GM10847 (cell line): ENCODE results near the gene RALGAPA1.

Source experiments
- POLR2A ChIP-seq: IDR thresholded peaks from 2 replicates; pipeline ENCODE4 v1.6.1; 2011; ENCODE audit not compliant: insufficient read length; ENCODE audit errors: extremely low read depth

RALGAPA1 gene

DNA sequence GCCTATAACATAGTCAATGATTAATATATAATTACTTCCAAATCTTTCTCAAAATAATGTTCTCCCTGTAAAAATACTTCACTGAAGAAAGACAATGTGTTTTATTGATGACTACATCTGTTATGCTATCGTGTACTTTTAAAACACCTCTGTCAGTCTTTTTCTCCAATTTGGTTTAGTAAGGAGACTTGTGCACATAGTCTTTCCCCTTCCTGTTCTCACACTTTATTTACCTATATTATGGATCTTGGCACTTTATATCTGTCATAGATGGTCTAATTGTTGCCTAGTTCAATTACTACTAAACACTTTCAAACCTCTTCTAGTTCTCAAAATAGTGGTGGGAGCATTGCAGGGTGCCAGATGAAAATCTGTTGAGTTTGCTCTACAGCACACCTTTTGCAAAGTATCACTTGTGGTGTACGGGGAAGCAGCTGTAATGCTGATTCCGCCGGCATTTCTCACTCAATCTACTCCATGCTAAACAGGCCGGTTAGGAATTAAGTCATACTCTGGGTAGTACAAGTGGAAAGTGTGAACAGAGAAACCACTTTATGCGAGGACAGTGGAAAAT, 276.2 kb downstream of the RALGAPA1 start:
- TF ChIP-seq POLR2A, result no peak

- no peak for TF ChIP-seq POLR2A
Observed at GRCh38 chr14:35531960-35532747, 276.9 kb downstream of the RALGAPA1 start.

- no peak for TF ChIP-seq POLR2A
Observed at GRCh38 chr14:35526962-35527361, 282.1 kb downstream of the RALGAPA1 start.

DNA sequence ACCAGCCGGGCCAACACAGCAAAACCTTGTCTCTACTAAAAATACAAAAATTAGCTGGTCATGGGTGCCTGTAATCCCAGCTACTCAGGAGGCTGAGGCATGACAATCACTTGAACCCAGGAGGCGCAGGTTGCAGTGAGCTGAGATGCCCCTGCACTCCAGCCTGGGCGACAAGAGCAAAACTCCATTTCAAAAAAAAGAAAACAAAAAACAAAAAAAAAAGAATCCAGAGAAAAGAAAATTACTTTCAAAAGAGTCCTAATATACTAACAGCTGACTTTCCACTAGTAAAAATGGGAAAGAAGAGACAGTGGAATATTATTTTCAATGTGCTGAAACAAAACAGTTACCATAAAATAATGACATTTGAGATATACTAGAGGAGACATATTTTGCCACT, 283.4 kb downstream of the RALGAPA1 start:
- no peak for TF ChIP-seq POLR2A

- TF ChIP-seq POLR2A, result no peak
Observed at GRCh38 chr14:35519986-35520385, 289.1 kb downstream of the RALGAPA1 start.

GRCh38 chr14:35515916-35516315, 293.2 kb downstream of the RALGAPA1 start:
- TF ChIP-seq POLR2A, result no peak

GRCh38 chr14:35512765-35513164, 296.3 kb downstream of the RALGAPA1 start:
- TF ChIP-seq POLR2A, result no peak

GRCh38 chr14:35509846-35510245, 299.2 kb downstream of the RALGAPA1 start:
- TF ChIP-seq POLR2A, result no peak

- TF ChIP-seq POLR2A, result no peak
Observed at GRCh38 chr14:35506927-35507326, 302.2 kb downstream of the RALGAPA1 start.

GRCh38 chr14:35506461-35506860, 302.6 kb downstream of the RALGAPA1 start:
- no peak for TF ChIP-seq POLR2A

- no peak for TF ChIP-seq POLR2A
Observed at GRCh38 chr14:35504260-35504659, 304.8 kb downstream of the RALGAPA1 start.

DNA sequence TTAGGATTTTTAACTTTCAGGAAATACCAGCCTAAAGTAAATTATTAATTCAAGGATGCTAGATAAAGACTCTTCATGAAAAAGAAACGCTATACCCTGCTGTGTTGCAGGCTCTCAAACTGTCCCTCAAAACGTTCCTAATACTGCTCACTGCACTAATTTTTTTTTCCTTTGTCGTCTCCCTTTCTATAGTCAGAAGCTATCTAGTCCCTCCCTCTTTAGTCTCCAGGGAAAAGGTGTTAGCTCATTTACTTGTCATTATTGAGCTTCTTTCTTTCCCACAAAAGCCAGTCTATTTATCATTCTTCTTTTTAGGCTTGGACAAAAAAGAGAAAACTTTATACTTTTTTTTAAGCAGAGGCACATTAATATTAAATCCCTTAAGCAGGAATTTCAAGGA, 305.4 kb downstream of the RALGAPA1 start:
- no peak for TF ChIP-seq POLR2A

DNA sequence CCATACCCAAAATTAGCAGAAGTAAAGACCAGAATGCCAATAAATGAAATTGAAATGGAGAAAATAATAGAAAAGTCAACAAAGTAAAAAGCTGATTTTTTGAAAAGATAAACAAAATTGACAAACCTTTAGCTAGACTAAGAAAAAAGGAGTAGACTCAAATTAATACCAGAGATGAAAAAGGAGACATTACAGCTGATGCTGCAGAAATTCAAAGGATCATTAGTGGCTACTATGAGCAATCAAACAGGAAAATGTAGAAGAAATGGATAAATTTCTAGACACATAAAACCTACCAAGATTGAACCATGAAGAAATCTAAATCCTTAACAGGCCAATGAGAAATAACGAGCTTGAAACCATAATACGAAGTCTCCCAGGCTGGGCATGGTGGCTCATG, 309.9 kb downstream of the RALGAPA1 start:
- TF ChIP-seq POLR2A, result no peak

- TF ChIP-seq POLR2A, result no peak
Observed at GRCh38 chr14:35495278-35495677, 313.8 kb downstream of the RALGAPA1 start.

GRCh38 chr14:35492569-35493014, 316.5 kb downstream of the RALGAPA1 start:
- TF ChIP-seq POLR2A, result no peak
